WTC11 (cell line): ENCODE measurements around the gene AMER3. TPM values are rescaled to one million over a fixed set of nuclear protein-coding genes. Genes with fewer than 3 reads are reported as not detected.

Experiments used
- ATAC-seq: fragments of 200-7000 bp; cut with Tn5 transposase; 2 replicates; pipeline ENCODE4 v1.10.0; 2021; ENCODE audit warnings: mild to moderate bottlenecking, moderate library complexity
- CTCF ChIA-PET: fragments of 300-600 bp; sonication (Branson Sonifier 250); formaldehyde crosslinking; loops from one replicate; lab custom pipeline; 2021; ENCODE audit warnings: antibody characterized with exemption; lab: Charles Lee
- POLR2A ChIA-PET: fragments of 350-600 bp; sonication (Branson Sonifier 250); formaldehyde crosslinking; loops from one replicate; lab custom pipeline; 2021; ENCODE audit warnings: antibody characterized with exemption; lab: Charles Lee
- DNase-seq: peaks from one replicate; pipeline ENCODE4 v3.0.0; 2021; ENCODE audit warnings: low spot score
- H3K27ac Mint-ChIP-seq: 2 replicates; pipeline ENCODE4 v1.8.0; 2021; ENCODE audit warnings: mixed read lengths
- H3K27me3 Mint-ChIP-seq: 2 replicates; pipeline ENCODE4 v1.8.0; 2021; ENCODE audit warnings: low read depth, mild to moderate bottlenecking, moderate library complexity, mixed read lengths
- H3K36me3 Mint-ChIP-seq: 2 replicates; pipeline ENCODE4 v1.8.0; 2021; ENCODE audit warnings: mixed read lengths
- H3K4me1 Mint-ChIP-seq: 2 replicates; pipeline ENCODE4 v1.8.0; 2022; ENCODE audit warnings: mixed read lengths
- H3K4me3 Mint-ChIP-seq: 2 replicates; pipeline ENCODE4 v1.8.0; 2021; ENCODE audit warnings: mild to moderate bottlenecking, moderate library complexity, mixed read lengths
- H3K9me3 Mint-ChIP-seq: 2 replicates; pipeline ENCODE4 v1.8.0; 2021; ENCODE audit warnings: mixed read lengths
- GABPB1 ChIP-seq: sonication (generic); formaldehyde crosslinking; IDR thresholded peaks from 2 replicates; pipeline ENCODE4 v1.8.1; 2023; ENCODE audit warnings: mild to moderate bottlenecking, missing genetic modification reagents
- GRHL2 ChIP-seq: fragments of 250-450 bp; sonication (Bioruptor Pico); IDR thresholded peaks from 2 replicates; pipeline ENCODE4 v1.8.0; 2022; ENCODE audit warnings: mild to moderate bottlenecking, moderate library complexity; ENCODE audit not compliant: insufficient replicate concordance, severe bottlenecking
- NFE2L1 ChIP-seq: sonication (generic); formaldehyde crosslinking; IDR thresholded peaks from 2 replicates; pipeline ENCODE4 v1.8.1; 2023; ENCODE audit warnings: missing genetic modification reagents
- NFYB ChIP-seq: sonication (generic); formaldehyde crosslinking; conservative IDR thresholded peaks from 2 replicates; pipeline ENCODE4 v1.8.0; 2022; ENCODE audit warnings: low read depth, missing genetic modification reagents
- PRRX2 ChIP-seq: fragments of 250-450 bp; sonication (Bioruptor Pico); IDR thresholded peaks from 2 replicates; pipeline ENCODE4 v1.8.0; 2021; ENCODE audit warnings: mild to moderate bottlenecking
- ZNF138 ChIP-seq: sonication (generic); formaldehyde crosslinking; conservative IDR thresholded peaks from 2 replicates; pipeline ENCODE4 v1.8.1; 2022; ENCODE audit warnings: mild to moderate bottlenecking, moderate library complexity, missing genetic modification reagents
- ZNF317 ChIP-seq: sonication (generic); formaldehyde crosslinking; IDR thresholded peaks from 2 replicates; pipeline ENCODE4 v1.8.1; 2023; ENCODE audit warnings: low read depth, mild to moderate bottlenecking, moderate library complexity, missing genetic modification reagents, borderline replicate concordance
- ZNF416 ChIP-seq: fragments of 250-450 bp; sonication (Bioruptor Pico); IDR thresholded peaks from 2 replicates; pipeline ENCODE4 v1.9.0; 2021; ENCODE audit warnings: mild to moderate bottlenecking, inconsistent platforms
- ZNF423 ChIP-seq: fragments of 250-450 bp; sonication (Bioruptor Pico); IDR thresholded peaks from 2 replicates; pipeline ENCODE4 v2.1.2; 2022; ENCODE audit warnings: mild to moderate bottlenecking, moderate library complexity
- ZNF671 ChIP-seq: fragments of 250-450 bp; sonication (Bioruptor Pico); IDR thresholded peaks from 2 replicates; pipeline ENCODE4 v1.8.0; 2021; ENCODE audit warnings: mild to moderate bottlenecking
- total RNA-seq: library from RNA; stranded (reverse); gene quantifications from 3 replicates; pipeline ENCODE4 v1.2.3, GENCODE V29; 2021
- TF ChIP-seq, protein P1 (sequence below): fragments of 250-450 bp; sonication (Bioruptor Pico); IDR thresholded peaks from 2 replicates; pipeline ENCODE4 v2.1.2; 2022; ENCODE audit warnings: mild to moderate bottlenecking, moderate library complexity
- TF ChIP-seq, protein P2 (sequence below): sonication (generic); formaldehyde crosslinking; IDR thresholded peaks from 2 replicates; pipeline ENCODE4 v1.8.0; 2022; ENCODE audit warnings: missing genetic modification reagents
- TF ChIP-seq, protein P3 (sequence below): fragments of 250-450 bp; sonication (Bioruptor Pico); conservative IDR thresholded peaks from 2 replicates; pipeline ENCODE4 v1.9.0; 2021; ENCODE audit warnings: mild to moderate bottlenecking
- TF ChIP-seq, protein P4 (sequence below): fragments of 250-450 bp; sonication (Bioruptor Pico); IDR thresholded peaks from 2 replicates; pipeline ENCODE4 v1.8.0; 2021; ENCODE audit warnings: mild to moderate bottlenecking
- TF ChIP-seq, protein P5 (sequence below): sonication (generic); formaldehyde crosslinking; IDR thresholded peaks from 2 replicates; pipeline ENCODE4 v1.8.1; 2023; ENCODE audit warnings: mild to moderate bottlenecking, missing genetic modification reagents
- TF ChIP-seq, protein P6 (sequence below): sonication (generic); formaldehyde crosslinking; IDR thresholded peaks from 2 replicates; pipeline ENCODE4 v1.8.0; 2022; ENCODE audit warnings: mild to moderate bottlenecking, missing genetic modification reagents

Gene AMER3
- total RNA-seq, 1 experiment from 2014 or later: 0.13 TPM

DNA sequence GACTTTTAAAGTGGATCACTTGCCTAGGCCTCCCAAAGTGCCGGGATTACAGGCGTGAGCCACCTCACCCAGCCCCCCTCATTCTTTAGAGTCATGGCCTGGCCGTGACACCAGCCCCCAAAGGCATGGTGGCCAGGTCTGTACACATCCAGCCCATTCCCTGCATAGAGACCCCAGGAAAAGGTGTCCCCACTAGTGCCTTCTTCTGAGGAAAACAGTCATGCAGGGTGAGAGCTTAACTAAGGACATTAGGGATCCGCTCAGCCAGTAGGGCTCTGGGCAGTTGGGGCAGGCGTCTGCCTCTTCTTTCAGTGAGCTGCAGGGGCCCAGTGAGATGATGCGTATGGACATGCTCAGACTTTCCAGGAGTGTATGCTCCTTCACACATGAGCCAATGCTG, 5.7 kb upstream of the AMER3 start:
- H3K4me3 Mint-ChIP-seq: no peak overlapping the region
- no peak for ATAC-seq
- ChIA-PET CTCF (interaction anchor here (0.5 kb wide), 1 partner anchor 123 kb away, joined by 3 read pairs; no protein-coding TSS in a partner anchor), POLR2A (no interaction called here)
- no peaks in the 10 kb centered on the region for H3K36me3 Mint-ChIP-seq
- peaks cover 12% of the 10 kb centered on the region for H3K27me3 Mint-ChIP-seq
- H3K27ac Mint-ChIP-seq: no peak overlapping the region
- no peak for DNase-seq
- H3K4me1 Mint-ChIP-seq: peaks cover 2% of the 10 kb centered on the region
- H3K9me3 Mint-ChIP-seq: no peaks in the 10 kb centered on the region
- TF ChIP-seq ZNF317 (CRISPR knock-in tag) (no peak), PRRX2 (CRISPR knock-in tag) (no peak), ZNF671 (CRISPR knock-in tag) (no peak), ZNF416 (CRISPR knock-in tag) (no peak), NFE2L1 (CRISPR knock-in tag) (no peak)
- TF ChIP-seq, protein P1, sequence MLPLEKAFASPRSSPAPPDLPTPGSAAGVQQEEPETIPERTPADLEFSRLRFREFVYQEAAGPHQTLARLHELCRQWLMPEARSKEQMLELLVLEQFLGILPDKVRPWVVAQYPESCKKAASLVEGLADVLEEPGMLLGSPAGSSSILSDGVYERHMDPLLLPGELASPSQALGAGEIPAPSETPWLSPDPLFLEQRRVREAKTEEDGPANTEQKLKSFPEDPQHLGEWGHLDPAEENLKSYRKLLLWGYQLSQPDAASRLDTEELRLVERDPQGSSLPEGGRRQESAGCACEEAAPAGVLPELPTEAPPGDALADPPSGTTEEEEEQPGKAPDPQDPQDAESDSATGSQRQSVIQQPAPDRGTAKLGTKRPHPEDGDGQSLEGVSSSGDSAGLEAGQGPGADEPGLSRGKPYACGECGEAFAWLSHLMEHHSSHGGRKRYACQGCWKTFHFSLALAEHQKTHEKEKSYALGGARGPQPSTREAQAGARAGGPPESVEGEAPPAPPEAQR (CRISPR knock-in tag): no peak
- TF ChIP-seq, protein P2, sequence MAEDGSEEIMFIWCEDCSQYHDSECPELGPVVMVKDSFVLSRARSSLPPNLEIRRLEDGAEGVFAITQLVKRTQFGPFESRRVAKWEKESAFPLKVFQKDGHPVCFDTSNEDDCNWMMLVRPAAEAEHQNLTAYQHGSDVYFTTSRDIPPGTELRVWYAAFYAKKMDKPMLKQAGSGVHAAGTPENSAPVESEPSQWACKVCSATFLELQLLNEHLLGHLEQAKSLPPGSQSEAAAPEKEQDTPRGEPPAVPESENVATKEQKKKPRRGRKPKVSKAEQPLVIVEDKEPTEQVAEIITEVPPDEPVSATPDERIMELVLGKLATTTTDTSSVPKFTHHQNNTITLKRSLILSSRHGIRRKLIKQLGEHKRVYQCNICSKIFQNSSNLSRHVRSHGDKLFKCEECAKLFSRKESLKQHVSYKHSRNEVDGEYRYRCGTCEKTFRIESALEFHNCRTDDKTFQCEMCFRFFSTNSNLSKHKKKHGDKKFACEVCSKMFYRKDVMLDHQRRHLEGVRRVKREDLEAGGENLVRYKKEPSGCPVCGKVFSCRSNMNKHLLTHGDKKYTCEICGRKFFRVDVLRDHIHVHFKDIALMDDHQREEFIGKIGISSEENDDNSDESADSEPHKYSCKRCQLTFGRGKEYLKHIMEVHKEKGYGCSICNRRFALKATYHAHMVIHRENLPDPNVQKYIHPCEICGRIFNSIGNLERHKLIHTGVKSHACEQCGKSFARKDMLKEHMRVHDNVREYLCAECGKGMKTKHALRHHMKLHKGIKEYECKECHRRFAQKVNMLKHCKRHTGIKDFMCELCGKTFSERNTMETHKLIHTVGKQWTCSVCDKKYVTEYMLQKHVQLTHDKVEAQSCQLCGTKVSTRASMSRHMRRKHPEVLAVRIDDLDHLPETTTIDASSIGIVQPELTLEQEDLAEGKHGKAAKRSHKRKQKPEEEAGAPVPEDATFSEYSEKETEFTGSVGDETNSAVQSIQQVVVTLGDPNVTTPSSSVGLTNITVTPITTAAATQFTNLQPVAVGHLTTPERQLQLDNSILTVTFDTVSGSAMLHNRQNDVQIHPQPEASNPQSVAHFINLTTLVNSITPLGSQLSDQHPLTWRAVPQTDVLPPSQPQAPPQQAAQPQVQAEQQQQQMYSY (CRISPR knock-in tag): no peak
- TF ChIP-seq, protein P3, sequence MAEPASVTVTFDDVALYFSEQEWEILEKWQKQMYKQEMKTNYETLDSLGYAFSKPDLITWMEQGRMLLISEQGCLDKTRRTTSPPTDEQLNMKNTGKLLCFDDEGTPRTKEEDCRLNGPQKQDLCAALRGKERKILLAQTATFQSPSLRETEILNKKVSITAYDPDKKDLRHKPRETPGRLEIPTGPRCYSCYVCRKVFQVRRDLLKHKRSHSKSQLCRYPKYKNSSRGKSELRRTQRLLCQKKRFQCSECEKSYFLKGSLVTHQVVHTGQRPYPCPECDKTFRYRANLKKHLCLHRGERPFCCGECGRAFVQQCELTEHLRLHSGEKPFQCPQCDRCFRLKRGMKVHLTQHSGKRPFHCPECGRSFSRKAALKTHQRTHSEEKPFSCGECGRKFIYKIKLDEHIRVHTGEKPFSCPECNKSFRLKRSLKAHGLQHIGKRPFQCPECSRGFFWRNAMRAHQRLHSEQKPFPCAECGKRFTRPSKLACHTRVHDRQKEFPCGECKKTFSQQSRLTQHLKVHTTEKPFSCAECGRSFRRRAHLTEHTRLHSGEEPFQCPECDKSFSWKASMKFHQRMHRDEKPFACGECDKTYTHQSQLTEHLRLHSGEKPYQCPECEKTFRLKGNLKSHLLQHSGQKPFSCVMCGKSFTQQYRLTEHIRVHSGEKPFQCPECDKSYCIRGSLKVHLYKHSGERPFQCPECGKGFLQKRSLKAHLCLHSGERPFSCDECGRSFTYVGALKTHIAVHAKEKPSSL (CRISPR knock-in tag): no peak

DNA sequence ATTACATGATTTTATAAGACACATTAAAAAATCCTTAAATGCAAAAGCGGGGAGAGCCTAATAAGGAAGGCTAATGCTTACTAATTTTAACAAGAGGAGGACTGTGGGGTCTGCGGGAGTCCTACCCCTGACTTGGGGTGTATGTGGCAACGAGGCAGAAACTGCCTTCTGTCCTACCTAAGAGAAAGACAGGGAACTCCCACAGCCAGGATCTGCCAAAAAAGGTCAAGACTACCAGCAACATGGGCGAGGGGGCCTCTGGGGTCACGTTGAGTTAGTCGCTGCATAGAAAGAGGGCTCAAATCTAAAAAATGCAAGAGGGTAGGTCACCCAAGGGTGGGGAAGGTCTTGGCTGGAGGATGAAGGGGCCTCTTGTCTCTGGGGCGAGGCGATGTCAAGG, 529 bp upstream of the AMER3 start:
- no peaks in the 10 kb centered on the region for H3K9me3 Mint-ChIP-seq
- DNase-seq (no peak), ATAC-seq (no peak)
- H3K36me3 Mint-ChIP-seq: no peaks in the 10 kb centered on the region
- no peak overlapping the region for H3K27ac Mint-ChIP-seq
- ChIA-PET CTCF (no interaction called here), POLR2A (no interaction called here)
- TF ChIP-seq GABPB1 (CRISPR knock-in tag) (no peak), NFE2L1 (CRISPR knock-in tag) (no peak), ZNF423 (CRISPR knock-in tag) (no peak), NFYB (no peak), GRHL2 (CRISPR knock-in tag) (no peak), ZNF138 (CRISPR knock-in tag) (no peak)
- TF ChIP-seq, protein P4, sequence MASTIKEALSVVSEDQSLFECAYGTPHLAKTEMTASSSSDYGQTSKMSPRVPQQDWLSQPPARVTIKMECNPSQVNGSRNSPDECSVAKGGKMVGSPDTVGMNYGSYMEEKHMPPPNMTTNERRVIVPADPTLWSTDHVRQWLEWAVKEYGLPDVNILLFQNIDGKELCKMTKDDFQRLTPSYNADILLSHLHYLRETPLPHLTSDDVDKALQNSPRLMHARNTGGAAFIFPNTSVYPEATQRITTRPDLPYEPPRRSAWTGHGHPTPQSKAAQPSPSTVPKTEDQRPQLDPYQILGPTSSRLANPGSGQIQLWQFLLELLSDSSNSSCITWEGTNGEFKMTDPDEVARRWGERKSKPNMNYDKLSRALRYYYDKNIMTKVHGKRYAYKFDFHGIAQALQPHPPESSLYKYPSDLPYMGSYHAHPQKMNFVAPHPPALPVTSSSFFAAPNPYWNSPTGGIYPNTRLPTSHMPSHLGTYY (CRISPR knock-in tag): no peak
- TF ChIP-seq, protein P5, sequence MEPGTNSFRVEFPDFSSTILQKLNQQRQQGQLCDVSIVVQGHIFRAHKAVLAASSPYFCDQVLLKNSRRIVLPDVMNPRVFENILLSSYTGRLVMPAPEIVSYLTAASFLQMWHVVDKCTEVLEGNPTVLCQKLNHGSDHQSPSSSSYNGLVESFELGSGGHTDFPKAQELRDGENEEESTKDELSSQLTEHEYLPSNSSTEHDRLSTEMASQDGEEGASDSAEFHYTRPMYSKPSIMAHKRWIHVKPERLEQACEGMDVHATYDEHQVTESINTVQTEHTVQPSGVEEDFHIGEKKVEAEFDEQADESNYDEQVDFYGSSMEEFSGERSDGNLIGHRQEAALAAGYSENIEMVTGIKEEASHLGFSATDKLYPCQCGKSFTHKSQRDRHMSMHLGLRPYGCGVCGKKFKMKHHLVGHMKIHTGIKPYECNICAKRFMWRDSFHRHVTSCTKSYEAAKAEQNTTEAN (CRISPR knock-in tag): no peak
- TF ChIP-seq, protein P6, sequence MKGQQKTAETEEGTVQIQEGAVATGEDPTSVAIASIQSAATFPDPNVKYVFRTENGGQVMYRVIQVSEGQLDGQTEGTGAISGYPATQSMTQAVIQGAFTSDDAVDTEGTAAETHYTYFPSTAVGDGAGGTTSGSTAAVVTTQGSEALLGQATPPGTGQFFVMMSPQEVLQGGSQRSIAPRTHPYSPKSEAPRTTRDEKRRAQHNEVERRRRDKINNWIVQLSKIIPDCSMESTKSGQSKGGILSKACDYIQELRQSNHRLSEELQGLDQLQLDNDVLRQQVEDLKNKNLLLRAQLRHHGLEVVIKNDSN (CRISPR knock-in tag): no peak
- peaks cover 14% of the 10 kb centered on the region for H3K4me1 Mint-ChIP-seq
- H3K4me3 Mint-ChIP-seq: peak overlapping the region; percentile 82
- H3K27me3 Mint-ChIP-seq: peaks cover 44% of the 10 kb centered on the region
